Adrenal gland (tissue), 5 donors: ENCODE results near the gene BAK1.

ENCODE experiments used
- CTCF ChIP-seq, 6 experiments: fragments of 450-650 bp in 4 of 6; fragments of 200-600 bp in 2 of 6; sonication (generic) in 1 of 6; IDR thresholded peaks; 1 replicate in 5 of 6; 2 replicates in 1 of 6; pipeline versions ENCODE4 v1.5.1 to v1.8.0; 2016 to 2021; ENCODE audit warnings: antibody characterized with exemption in 6 of 6, mild to moderate bottlenecking in 2 of 6, moderate library complexity in 1 of 6
- POLR2A ChIP-seq, 2 donors: fragments of 450-650 bp; IDR thresholded peaks; one replicate each; pipeline ENCODE4 v1.6.1; 2017; ENCODE audit warnings: antibody characterized with exemption in 2 of 2, mild to moderate bottlenecking in 2 of 2, moderate library complexity in 1 of 2
- donor health status: DM: no; HTN: no; CAD: no.

DNA sequence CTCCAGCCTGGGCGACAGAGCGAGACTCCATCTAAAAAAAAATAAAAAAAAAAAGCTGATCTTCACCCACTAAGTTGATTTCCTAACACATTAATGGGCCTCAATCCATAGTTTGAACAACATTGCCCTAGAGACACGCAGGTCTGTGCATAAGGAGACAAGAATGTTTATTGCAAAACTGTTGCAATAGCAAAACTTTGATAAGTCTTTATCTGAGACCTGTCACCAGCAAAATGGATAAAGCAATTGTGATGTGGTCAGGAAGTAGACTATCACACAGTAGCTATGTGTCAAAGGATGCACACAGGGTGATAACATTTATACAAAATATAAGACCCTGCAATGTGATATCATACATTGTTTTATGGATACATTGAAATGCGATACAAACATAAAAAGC, 36.8 kb upstream of the BAK1 start:
- no peak for TF ChIP-seq CTCF (IDR thresholded peaks at IDR 0.05)
- TF ChIP-seq POLR2A (IDR thresholded peaks at IDR 0.05) = no peak
